HG02870 (cell line): ENCODE measurements around the gene NRXN3.

Experiments
- ATAC-seq: cut with Tn5 transposase; IDR thresholded peaks from one replicate; pipeline ENCODE4 v1.9.1; 2021; ENCODE audit warnings: mild to moderate bottlenecking, moderate library complexity; ENCODE audit not compliant: unreplicated experiment

NRXN3 gene

GRCh38 chr14:79424462-79424861 is 1254.3 kb downstream of the NRXN3 start:
- no peak for ATAC-seq

GRCh38 chr14:79426103-79426755 is 1256.1 kb downstream of the NRXN3 start:
- ATAC-seq: no peak

GRCh38 chr14:79432640-79433039 is 1262.5 kb downstream of the NRXN3 start:
- ATAC-seq: no peak

GRCh38 chr14:79436335-79436734 is 1266.2 kb downstream of the NRXN3 start:
- no peak for ATAC-seq

GRCh38 chr14:79437951-79438350 is 1267.8 kb downstream of the NRXN3 start:
- ATAC-seq: no peak

- no peak for ATAC-seq
Observed at GRCh38 chr14:79438696-79439342, 1268.6 kb downstream of the NRXN3 start.

GRCh38 chr14:79442786-79443185 is 1272.6 kb downstream of the NRXN3 start:
- ATAC-seq: no peak

- no peak for ATAC-seq
Observed at GRCh38 chr14:79443602-79444001, 1273.4 kb downstream of the NRXN3 start.

GRCh38 chr14:79448960-79449359 is 1278.8 kb downstream of the NRXN3 start:
- ATAC-seq: no peak

GRCh38 chr14:79451601-79452000 is 1281.4 kb downstream of the NRXN3 start:
- ATAC-seq: no peak

- no peak for ATAC-seq
Observed at GRCh38 chr14:79453276-79453675, 1283.1 kb downstream of the NRXN3 start.

- no peak for ATAC-seq
Observed at GRCh38 chr14:79464468-79464867, 1294.3 kb downstream of the NRXN3 start.

GRCh38 chr14:79465651-79466050 is 1295.5 kb downstream of the NRXN3 start:
- no peak for ATAC-seq

GRCh38 chr14:79466938-79467527 is 1296.9 kb downstream of the NRXN3 start:
- ATAC-seq: no peak

GRCh38 chr14:79467835-79468234 is 1297.7 kb downstream of the NRXN3 start:
- ATAC-seq: no peak

GRCh38 chr14:79468486-79468885 is 1298.3 kb downstream of the NRXN3 start:
- no peak for ATAC-seq

- ATAC-seq: no peak
Observed at GRCh38 chr14:79473651-79474050, 1303.5 kb downstream of the NRXN3 start.

GRCh38 chr14:79475887-79476532 is 1305.8 kb downstream of the NRXN3 start:
- no peak for ATAC-seq

- no peak for ATAC-seq
Observed at GRCh38 chr14:79476552-79476951, 1306.4 kb downstream of the NRXN3 start.

GRCh38 chr14:79480212-79480611 is 1310.0 kb downstream of the NRXN3 start:
- no peak for ATAC-seq

GRCh38 chr14:79482825-79483224 is 1312.7 kb downstream of the NRXN3 start:
- no peak for ATAC-seq
